Measurements from ENCODE around the gene NT5E.

- TF ChIP-seq CTCF (conservative IDR thresholded peaks at IDR 0.05; ENCODE audit: low read depth, low read length) (no peak), EZH2phosphoT487 (IDR thresholded peaks at IDR 0.05; ENCODE audit: borderline replicate concordance, low read length) (no peak)
Measured at GRCh38 chr6:85412911-85413430, 36.9 kb upstream of the NT5E start.
